ENCODE measurements around the gene SHB.

SHB gene

GRCh38 chr9:38088006-38088925 is 19.2 kb upstream of the SHB start:
- in situ Hi-C loops (cut with MboI; ENCODE audit: low sequenced_read_pairs), result no loop called here

GRCh38 chr9:38086496-38086895 is 17.5 kb upstream of the SHB start:
- in situ Hi-C loops (cut with MboI; ENCODE audit: low sequenced_read_pairs), result no loop called here

GRCh38 chr9:38085308-38085707 is 16.3 kb upstream of the SHB start:
- in situ Hi-C loops (cut with MboI; ENCODE audit: low sequenced_read_pairs), result no loop called here

GRCh38 chr9:38084556-38084880 is 15.5 kb upstream of the SHB start:
- in situ Hi-C loops (cut with MboI; ENCODE audit: low sequenced_read_pairs), result no loop called here

DNA sequence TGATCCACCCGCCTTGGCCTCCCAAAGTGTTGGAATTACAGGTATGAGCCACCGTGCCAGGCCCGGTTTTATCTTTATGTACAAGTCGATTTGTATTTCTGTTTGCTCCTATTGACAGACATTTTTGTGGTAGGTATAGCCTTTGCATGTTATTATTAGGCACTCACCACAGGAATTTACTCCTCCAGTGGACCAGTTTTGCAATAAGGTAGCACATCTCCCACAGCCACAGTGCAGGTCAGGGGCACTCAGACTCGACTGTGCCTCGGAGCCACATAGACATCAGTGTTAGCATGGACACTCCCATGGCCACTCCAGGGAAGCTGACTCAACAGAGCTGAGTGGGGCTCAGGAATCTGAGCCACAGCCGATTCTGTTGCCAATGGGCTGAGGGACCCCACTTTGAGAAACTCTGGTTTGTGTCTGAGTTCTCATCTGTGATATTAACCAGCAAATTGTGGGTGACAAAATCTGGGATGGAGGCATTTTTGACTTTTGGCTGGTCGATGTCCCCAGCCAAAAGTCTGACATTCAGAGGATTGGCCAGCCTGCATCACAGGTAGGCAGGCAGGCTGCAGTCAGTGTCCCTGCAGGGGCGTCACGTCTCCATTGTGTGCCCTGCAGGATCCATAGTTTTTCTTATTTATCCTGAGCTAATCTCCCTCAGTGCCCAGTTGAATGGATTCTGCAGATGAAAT is 15.0 kb upstream of the SHB start:
- in situ Hi-C loops (cut with MboI; ENCODE audit: low sequenced_read_pairs), result no loop called here

- in situ Hi-C loops (cut with MboI; ENCODE audit: low sequenced_read_pairs), result no loop called here
Observed at GRCh38 chr9:38082446-38083287, 13.6 kb upstream of the SHB start.

DNA sequence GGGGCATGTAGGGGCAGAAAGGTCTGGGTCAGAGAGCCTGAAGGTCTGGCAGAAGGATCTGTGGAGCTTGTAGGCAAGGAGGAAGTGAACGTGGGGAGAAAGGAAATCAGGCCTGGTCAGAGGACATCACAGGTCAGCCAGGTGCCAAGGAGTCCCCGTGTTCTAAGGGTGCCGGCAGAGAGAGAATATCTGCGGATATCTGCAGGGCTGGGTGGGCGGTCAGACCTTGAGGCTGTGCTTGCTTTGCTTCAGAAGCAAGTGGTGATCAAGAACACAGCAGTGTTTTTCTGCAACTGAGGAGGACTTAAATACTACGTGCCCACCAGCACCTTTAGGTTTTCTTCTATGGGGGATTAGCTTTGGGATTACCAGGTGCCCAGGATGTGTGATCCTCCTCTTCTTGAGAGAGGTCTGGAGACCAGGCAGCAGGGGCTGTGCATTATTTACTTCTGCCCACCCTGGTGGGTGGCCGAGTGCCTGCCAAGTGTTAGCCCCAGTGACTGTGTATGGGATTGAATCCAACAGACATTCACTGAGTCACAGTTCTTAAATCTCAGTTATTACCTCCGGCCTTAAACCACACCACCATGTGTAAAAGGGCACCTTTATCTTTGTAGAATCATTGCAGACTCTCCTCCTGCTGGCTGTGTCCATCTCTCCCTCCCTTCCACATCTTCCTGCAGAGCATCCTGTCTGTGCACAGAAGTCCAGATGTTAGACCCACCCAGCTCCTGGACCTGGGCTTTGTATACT is 12.5 kb upstream of the SHB start:
- in situ Hi-C loops (cut with MboI; ENCODE audit: low sequenced_read_pairs), result no loop called here

- in situ Hi-C loops (cut with MboI; ENCODE audit: low sequenced_read_pairs), result no loop called here
Observed at GRCh38 chr9:38079461-38080031, 10.5 kb upstream of the SHB start.

DNA sequence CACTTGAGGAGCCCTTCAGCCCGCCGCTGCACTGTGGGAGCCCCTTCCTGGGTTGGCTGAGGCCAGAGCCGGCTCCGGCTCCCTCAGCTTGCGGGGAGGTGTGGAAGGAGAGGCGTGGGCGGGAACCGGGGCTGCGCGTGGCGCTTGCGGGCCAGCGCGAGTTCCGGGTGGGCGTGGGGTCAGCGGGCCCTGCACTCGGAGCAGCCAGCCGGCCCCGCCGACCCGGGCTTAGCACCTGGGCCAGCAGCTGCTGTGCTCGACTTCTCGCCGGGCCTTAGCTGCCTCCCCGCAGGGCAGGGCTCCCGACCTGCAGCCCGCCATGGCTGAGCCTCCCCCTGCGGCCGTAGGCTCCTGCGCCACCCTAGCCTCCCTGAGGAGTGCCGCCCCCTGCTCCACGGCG is 6.2 kb upstream of the SHB start:
- in situ Hi-C loops (cut with MboI; ENCODE audit: low sequenced_read_pairs), result no loop called here

- in situ Hi-C loops (cut with MboI; ENCODE audit: low sequenced_read_pairs), result no loop called here
Observed at GRCh38 chr9:38074441-38074961, 5.5 kb upstream of the SHB start.

DNA sequence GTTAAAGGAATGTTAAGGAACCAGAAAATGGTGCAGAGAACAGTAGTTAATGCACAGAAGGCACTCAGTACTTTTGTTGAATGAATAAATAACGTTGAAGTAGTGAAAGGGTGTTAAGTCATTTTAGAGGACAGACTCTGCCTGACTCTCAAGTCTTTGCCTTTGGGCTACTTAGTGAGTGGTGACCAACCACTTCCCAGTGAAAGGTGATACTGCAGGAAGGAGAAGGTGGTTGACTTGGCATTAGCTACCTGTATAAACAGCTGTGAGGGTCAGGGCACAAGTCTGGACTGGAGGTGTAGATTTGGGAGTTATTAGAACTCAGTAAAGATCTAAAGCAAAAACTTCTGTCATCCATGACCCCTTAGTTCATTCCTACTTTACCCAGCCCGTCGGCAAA is 4.9 kb upstream of the SHB start:
- in situ Hi-C loops (cut with MboI; ENCODE audit: low sequenced_read_pairs), result no loop called here

GRCh38 chr9:38071470-38072134 is 2.6 kb upstream of the SHB start:
- in situ Hi-C loops (cut with MboI; ENCODE audit: low sequenced_read_pairs), result no loop called here

- in situ Hi-C loops (cut with MboI; ENCODE audit: low sequenced_read_pairs), result no loop called here
Observed at GRCh38 chr9:38067859-38068681, 957 bp downstream of the SHB start.

GRCh38 chr9:38066914-38067858 is 1.8 kb downstream of the SHB start:
- in situ Hi-C loops (cut with MboI; ENCODE audit: low sequenced_read_pairs), result no loop called here

GRCh38 chr9:38066197-38066913 is 2.7 kb downstream of the SHB start:
- in situ Hi-C loops (cut with MboI; ENCODE audit: low sequenced_read_pairs), result no loop called here

GRCh38 chr9:38065369-38066075 is 3.5 kb downstream of the SHB start:
- in situ Hi-C loops (cut with MboI; ENCODE audit: low sequenced_read_pairs), result no loop called here
